ENCODE data around the gene PER2. TPM values are rescaled to one million over a fixed set of nuclear protein-coding genes. Genes with fewer than 3 reads are reported as not detected.

The PER2 gene
- total and polyA plus RNA-seq, 10 of the 15 experiments (the other 5 are each of a cell fraction or from before 2014, with no cell fraction given) = 1.5 to 15.1 (median 4.6) TPM

DNA sequence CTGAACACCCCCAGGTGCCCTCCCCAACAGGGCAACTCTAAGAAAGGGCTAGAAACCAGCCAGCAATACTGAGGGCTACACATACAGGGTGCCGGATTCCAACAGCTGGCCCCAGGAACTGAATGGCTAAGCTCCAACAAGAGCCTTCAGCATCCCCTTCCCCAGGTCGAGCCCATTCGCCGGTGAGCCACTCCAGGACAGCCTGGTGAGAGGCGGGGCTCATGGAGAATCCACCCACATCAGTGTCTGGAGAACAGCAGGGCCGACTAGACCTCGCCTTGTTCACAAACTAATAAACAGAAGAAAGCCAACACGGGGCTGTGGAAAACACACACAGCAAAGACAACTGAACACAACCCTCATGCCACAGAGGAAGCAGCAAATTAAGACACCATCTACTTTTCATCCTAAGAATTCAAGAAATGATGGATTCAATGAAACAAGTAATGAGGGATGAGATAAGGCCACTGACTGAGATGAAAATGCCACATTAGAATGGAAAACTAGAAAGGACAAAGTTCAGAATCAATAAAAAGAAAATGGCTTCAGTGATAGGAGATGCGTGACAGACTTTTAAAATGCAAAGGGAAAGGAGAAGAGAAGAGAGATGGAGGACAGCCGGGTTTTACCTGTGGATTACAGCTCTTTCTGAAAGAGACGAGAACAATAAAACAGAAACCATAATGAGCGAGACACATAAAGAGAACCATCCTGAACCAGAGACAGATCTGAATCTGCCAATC, 8.2 kb downstream of the PER2 start:
- POLR2A ChIA-PET = no interaction called here
- in situ Hi-C loops (cut with MboI) = no loop called here
- WGBS (ENCODE audit: insufficient coverage, insufficient replicate concordance, low lambda C conversion rate, missing lambda C conversion rate) = 91% methylated on average over 12 of the region's 12 CpGs
- DNase-seq (ENCODE audit: low read depth, low spot score) (no peak), ATAC-seq (no peak), FAIRE-seq (no peak)
- Histone ChIP-seq H2AFZ (ENCODE audit: control insufficient read depth, low read depth, low read length) (no peak overlapping the region), H3K9me3 (replicated peaks; ENCODE audit: control insufficient read depth, insufficient read depth, low read length) (no peaks in the 10 kb centered on the region), H3K9ac (ENCODE audit: control insufficient read depth, insufficient read depth, low read length) (no peak overlapping the region), H3K79me2 (ENCODE audit: control insufficient read depth, insufficient read depth, low read length) (peaks cover 20% of the 10 kb centered on the region), H3K27ac (ENCODE audit: control insufficient read depth, insufficient read depth) (no peak overlapping the region), H3K4me2 (ENCODE audit: control insufficient read depth, insufficient read depth) (no peak overlapping the region), H3K4me1 (ENCODE audit: control insufficient read depth, insufficient read depth, low read length) (no peaks in the 10 kb centered on the region), H4K20me1 (ENCODE audit: control insufficient read depth, insufficient read depth) (no peaks in the 10 kb centered on the region; the same call in 1 of the 2 replicates), H3K36me3 (ENCODE audit: control insufficient read depth in 2 of 2, insufficient read depth in 2 of 2, low read length in 1 of 2) (peaks cover 9 to 14% of the 10 kb centered on the region in 2 experiments), H3K4me3 (no peak overlapping the region), H3K27me3 (replicated peaks in 1 of 2; ENCODE audit: control insufficient read depth in 2 of 2, insufficient read depth in 2 of 2, low read length in 1 of 2) (no peaks in the 10 kb centered on the region)
- BruUV-seq (replicated peaks) = no TSS peak
- SMC1A ChIA-PET (ENCODE audit: uncharacterized antibody, unreplicated experiment) = no interaction called here
- RAD21 ChIA-PET (ENCODE audit: unreplicated experiment) = no interaction called here
- intact Hi-C loops (cut with micrococcal nuclease; ENCODE audit: unreplicated experiment) = no loop called here
- TF ChIP-seq IRF4 (IDR thresholded peaks at IDR 0.05; ENCODE audit: low read depth, low read length) (no peak), ZNF217 (IDR thresholded peaks at IDR 0.05) (no peak), ATF2 (IDR thresholded peaks at IDR 0.05; ENCODE audit: low read length) (no peak), SPI1 (IDR thresholded peaks at IDR 0.05; ENCODE audit: borderline replicate concordance, insufficient read depth, low read depth, low read length) (no peak), ZBED1 (IDR thresholded peaks at IDR 0.05; ENCODE audit: borderline replicate concordance) (no peak), JUNB (IDR thresholded peaks at IDR 0.05) (no peak), IRF3 (IDR thresholded peaks at IDR 0.05) (no peak), BHLHE40 (IDR thresholded peaks at IDR 0.05; ENCODE audit: borderline replicate concordance in 1 of 2, low read depth in 2 of 2, low read length in 1 of 2) (no peak), NR2F1 (conservative IDR thresholded peaks at IDR 0.05) (no peak), ESRRA (IDR thresholded peaks at IDR 0.05; ENCODE audit: low read length) (no peak), ZNF274 (IDR thresholded peaks at IDR 0.05; ENCODE audit: insufficient read depth, insufficient read length) (no peak), MTA3 (IDR thresholded peaks at IDR 0.05; ENCODE audit: borderline replicate concordance, low read length) (no peak), ZNF24 (IDR thresholded peaks at IDR 0.05) (no peak), RELA (IDR thresholded peaks at IDR 0.05; ENCODE audit: borderline replicate concordance, partially characterized antibody) (no peak), CHD2 (IDR thresholded peaks at IDR 0.05; ENCODE audit: borderline replicate concordance, low read depth, low read length) (no peak)
- TF ChIP-seq, protein P1, sequence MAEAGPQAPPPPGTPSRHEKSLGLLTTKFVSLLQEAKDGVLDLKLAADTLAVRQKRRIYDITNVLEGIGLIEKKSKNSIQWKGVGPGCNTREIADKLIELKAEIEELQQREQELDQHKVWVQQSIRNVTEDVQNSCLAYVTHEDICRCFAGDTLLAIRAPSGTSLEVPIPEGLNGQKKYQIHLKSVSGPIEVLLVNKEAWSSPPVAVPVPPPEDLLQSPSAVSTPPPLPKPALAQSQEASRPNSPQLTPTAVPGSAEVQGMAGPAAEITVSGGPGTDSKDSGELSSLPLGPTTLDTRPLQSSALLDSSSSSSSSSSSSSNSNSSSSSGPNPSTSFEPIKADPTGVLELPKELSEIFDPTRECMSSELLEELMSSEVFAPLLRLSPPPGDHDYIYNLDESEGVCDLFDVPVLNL (IDR thresholded peaks at IDR 0.05; ENCODE audit: low read depth, low read length) = no peak
- TF ChIP-seq, protein P2, sequence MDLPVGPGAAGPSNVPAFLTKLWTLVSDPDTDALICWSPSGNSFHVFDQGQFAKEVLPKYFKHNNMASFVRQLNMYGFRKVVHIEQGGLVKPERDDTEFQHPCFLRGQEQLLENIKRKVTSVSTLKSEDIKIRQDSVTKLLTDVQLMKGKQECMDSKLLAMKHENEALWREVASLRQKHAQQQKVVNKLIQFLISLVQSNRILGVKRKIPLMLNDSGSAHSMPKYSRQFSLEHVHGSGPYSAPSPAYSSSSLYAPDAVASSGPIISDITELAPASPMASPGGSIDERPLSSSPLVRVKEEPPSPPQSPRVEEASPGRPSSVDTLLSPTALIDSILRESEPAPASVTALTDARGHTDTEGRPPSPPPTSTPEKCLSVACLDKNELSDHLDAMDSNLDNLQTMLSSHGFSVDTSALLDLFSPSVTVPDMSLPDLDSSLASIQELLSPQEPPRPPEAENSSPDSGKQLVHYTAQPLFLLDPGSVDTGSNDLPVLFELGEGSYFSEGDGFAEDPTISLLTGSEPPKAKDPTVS (IDR thresholded peaks at IDR 0.05; ENCODE audit: low read depth, low read length) = no peak
- CTCF ChIA-PET = interaction anchor here (2.0 kb wide), 1 partner anchor 7 kb away, joined by 4 read pairs; no protein-coding TSS in a partner anchor

Data from GM12878 (cell line).